ENCODE results near the gene TNIK.

Gene TNIK

DNA sequence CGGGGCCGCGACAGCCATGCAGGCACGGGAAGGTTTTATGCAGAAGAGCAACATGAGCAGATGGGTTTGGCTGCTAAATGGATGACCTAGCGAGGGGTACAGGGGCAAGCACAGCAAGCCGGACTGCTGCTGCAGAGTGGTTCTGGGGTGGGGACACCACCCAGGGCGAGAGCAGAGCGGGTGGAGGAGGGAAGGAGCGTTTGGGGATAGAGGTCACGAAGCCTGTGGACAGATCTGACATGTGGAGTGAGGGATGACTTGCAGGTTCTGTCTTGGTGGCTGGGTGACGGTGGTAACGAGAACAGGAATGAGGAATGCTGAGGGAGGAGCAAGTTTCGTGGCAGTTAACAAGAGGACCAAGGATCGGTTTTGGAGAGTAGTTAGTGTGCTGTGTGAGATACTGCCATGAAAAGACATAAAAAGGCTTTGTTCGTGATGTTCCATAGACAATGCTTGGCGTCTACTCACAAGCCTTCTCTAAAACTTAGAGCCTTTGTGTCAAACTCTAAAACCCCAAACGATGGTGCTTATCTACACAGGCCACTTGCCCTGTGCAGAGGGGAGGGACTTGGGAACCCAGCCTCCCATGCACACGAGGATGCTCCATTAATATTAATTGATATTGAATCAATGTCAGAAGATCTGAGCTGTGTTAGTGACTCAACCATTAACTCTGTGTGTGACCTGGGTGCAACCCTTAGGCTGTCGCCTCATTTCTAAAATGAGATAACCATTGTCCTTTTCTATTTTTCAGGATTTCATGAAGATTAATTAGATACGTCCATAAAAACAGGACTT, 301.0 kb downstream of the TNIK start:
- TF ChIP-seq ZFX (IDR thresholded peaks at IDR 0.05; ENCODE audit: borderline replicate concordance), result no peak
- TF ChIP-seq, protein P1, sequence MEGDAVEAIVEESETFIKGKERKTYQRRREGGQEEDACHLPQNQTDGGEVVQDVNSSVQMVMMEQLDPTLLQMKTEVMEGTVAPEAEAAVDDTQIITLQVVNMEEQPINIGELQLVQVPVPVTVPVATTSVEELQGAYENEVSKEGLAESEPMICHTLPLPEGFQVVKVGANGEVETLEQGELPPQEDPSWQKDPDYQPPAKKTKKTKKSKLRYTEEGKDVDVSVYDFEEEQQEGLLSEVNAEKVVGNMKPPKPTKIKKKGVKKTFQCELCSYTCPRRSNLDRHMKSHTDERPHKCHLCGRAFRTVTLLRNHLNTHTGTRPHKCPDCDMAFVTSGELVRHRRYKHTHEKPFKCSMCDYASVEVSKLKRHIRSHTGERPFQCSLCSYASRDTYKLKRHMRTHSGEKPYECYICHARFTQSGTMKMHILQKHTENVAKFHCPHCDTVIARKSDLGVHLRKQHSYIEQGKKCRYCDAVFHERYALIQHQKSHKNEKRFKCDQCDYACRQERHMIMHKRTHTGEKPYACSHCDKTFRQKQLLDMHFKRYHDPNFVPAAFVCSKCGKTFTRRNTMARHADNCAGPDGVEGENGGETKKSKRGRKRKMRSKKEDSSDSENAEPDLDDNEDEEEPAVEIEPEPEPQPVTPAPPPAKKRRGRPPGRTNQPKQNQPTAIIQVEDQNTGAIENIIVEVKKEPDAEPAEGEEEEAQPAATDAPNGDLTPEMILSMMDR (IDR thresholded peaks at IDR 0.05), result no peak
- H3K27ac ChIP-seq, result no peak overlapping the region

GRCh38 chr3:171157980-171158379, 302.2 kb downstream of the TNIK start:
- no peak overlapping the region for H3K27ac ChIP-seq
- no peak for TF ChIP-seq ZFX (IDR thresholded peaks at IDR 0.05; ENCODE audit: borderline replicate concordance)
- TF ChIP-seq, protein P1 (IDR thresholded peaks at IDR 0.05), result no peak

DNA sequence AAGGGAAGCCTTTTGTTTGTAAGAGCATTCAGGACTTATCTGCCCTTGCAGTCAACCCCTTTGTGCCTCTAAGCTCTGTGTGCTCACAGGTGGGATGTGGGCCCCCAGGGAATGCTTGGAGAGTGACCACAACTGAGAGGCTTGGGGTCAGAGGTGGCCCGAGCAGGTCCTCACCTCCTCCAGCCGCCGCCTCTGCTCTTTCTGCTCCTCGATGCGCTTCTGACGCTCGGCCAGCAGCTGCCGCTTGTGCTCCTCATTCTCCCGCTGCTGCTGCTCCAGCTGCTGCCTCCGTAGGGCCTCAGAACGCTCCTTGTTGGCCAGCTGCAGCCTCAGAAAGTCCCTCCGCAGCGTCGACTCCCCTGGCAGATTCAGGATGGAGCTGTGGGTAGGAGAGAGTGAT, 302.9 kb downstream of the TNIK start:
- H3K27ac ChIP-seq, result no peak overlapping the region

GRCh38 chr3:171156401-171157010, 303.7 kb downstream of the TNIK start:
- TF ChIP-seq, protein P1 (IDR thresholded peaks at IDR 0.05), result no peak
- no peak overlapping the region for H3K27ac ChIP-seq

More for the DNA sequence above, 302.9 kb downstream of the TNIK start:
- TF ChIP-seq, protein P1 (IDR thresholded peaks at IDR 0.05), result no peak
- no peak for TF ChIP-seq ZFX (IDR thresholded peaks at IDR 0.05; ENCODE audit: borderline replicate concordance)

DNA sequence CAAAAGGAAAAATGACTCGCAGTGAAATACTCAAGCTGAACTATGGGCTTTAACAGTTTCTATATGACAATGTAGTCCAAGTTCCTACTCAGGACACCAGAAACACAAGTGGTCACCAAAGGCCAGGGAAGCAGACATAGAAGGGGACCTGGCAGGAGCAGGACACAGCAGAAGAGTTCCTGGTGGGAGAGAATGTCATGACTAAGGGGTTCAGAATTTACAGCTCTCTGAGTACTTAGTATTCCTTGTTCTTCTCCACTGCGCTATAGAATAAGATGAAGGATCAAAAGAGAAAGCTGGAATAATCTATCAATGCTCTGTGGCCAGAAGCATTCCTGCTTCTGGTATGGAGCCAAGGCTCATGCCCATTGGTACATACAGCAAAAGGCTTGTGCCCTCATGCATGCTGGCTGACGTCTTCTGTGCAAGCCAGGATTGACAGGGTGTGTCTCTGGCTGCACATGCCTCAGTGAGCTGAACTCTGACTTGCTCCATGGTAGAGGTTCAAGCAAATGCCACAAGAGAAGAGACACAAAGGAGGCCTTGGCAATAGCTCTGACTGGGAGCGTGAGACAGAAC, 305.0 kb downstream of the TNIK start:
- TF ChIP-seq ZFX (IDR thresholded peaks at IDR 0.05; ENCODE audit: borderline replicate concordance), result no peak
- TF ChIP-seq, protein P1 (IDR thresholded peaks at IDR 0.05), result no peak
- no peak overlapping the region for H3K27ac ChIP-seq

- TF ChIP-seq, protein P1 (IDR thresholded peaks at IDR 0.05), result no peak
- TF ChIP-seq ZFX (IDR thresholded peaks at IDR 0.05; ENCODE audit: borderline replicate concordance), result no peak
- H3K27ac ChIP-seq, result no peak overlapping the region
These were observed 309.3 kb downstream of the TNIK start for GRCh38 chr3:171150945-171151344.
